Stimulated activated CD4-positive, alpha-beta T cell treated with anti-CD3 and anti-CD28 coated beads, Interleukin-1b, Interleukin-23, amount 100 ng/mL, for 4 hours (primary cell): ENCODE data around the gene CCDC197.

Source experiments
- DNase-seq, 2 donors: peaks; one replicate each; pipeline ENCODE4 v3.0.0-alpha.2; 2020; ENCODE audit warnings: low read depth in 2 of 2

CCDC197 gene

GRCh38 chr14:93997082-93997481, at the start of gene CCDC197:
CCDC197 (plus strand) TSS chr14:93997301; CDS start chr14:93998132, 831 bp downstream.
- no peak for DNase-seq

- no peak for DNase-seq
These were observed 47.5 kb upstream of the CCDC197 start for GRCh38 chr14:93949511-93950075.

GRCh38 chr14:93950948-93951634, 46.0 kb upstream of the CCDC197 start:
- DNase-seq = no peak

GRCh38 chr14:93951635-93952540, 45.2 kb upstream of the CCDC197 start:
- DNase-seq = no peak

GRCh38 chr14:93952829-93953228, 44.3 kb upstream of the CCDC197 start:
- DNase-seq = no peak

GRCh38 chr14:93953263-93953662, 43.8 kb upstream of the CCDC197 start:
- DNase-seq = no peak

- DNase-seq = no peak
These were observed 43.2 kb upstream of the CCDC197 start for GRCh38 chr14:93953739-93954515.

- DNase-seq = no peak
These were observed 42.6 kb upstream of the CCDC197 start for GRCh38 chr14:93954516-93954830.

GRCh38 chr14:93954900-93955849, 41.9 kb upstream of the CCDC197 start:
- DNase-seq = no peak

- DNase-seq = no peak
These were observed 41.1 kb upstream of the CCDC197 start for GRCh38 chr14:93955850-93956481.

GRCh38 chr14:93956514-93957332, 40.4 kb upstream of the CCDC197 start:
- DNase-seq = no peak

- DNase-seq = no peak
These were observed 39.8 kb upstream of the CCDC197 start for GRCh38 chr14:93957333-93957710.

- no peak for DNase-seq
These were observed 39.1 kb upstream of the CCDC197 start for GRCh38 chr14:93957751-93958566.

- no peak for DNase-seq
These were observed 38.4 kb upstream of the CCDC197 start for GRCh38 chr14:93958567-93959238.

GRCh38 chr14:93959239-93960107, 37.6 kb upstream of the CCDC197 start:
- DNase-seq = peak; percentile 82 to 83

GRCh38 chr14:93960108-93960475, 37.0 kb upstream of the CCDC197 start:
- DNase-seq = no peak

GRCh38 chr14:93960774-93961438, 36.2 kb upstream of the CCDC197 start:
- DNase-seq = no peak
